GM23338 (cell line): ENCODE data around the gene PGGT1B. TPM values are rescaled to one million over a fixed set of nuclear protein-coding genes. Genes with fewer than 3 reads are reported as not detected.

ENCODE experiments used
- ATAC-seq: fragments of 200-7000 bp; cut with Tn5 transposase; 3 replicates; pipeline ENCODE4 v1.9.1; 2020
- DNase-seq: peaks from one replicate; pipeline ENCODE4 v3.0.0-alpha.2; 2015; ENCODE audit warnings: low spot score
- H2AFZ ChIP-seq: fragments of 200-600 bp; sonication (generic); 2 replicates; pipeline ENCODE4 v1.8.0; 2016; ENCODE audit warnings: antibody characterized with exemption, mild to moderate bottlenecking, moderate library complexity
- H3F3A ChIP-seq: fragments of 200-600 bp; sonication (generic); replicated peaks from 2 replicates; pipeline ENCODE4 v1.8.0; 2017; ENCODE audit warnings: antibody characterized with exemption, mixed run types, low read depth
- H3K27ac ChIP-seq: fragments of 200-600 bp; sonication (generic); 2 replicates; pipeline ENCODE4 v1.6.1; 2016; ENCODE audit warnings: low read depth
- H3K27me3 ChIP-seq: fragments of 200-600 bp; sonication (generic); 2 replicates; pipeline ENCODE4 v1.8.0; 2016; ENCODE audit warnings: mild to moderate bottlenecking, mixed run types, moderate library complexity; ENCODE audit not compliant: insufficient read depth
- H3K36me3 ChIP-seq: fragments of 200-600 bp; sonication (generic); 2 replicates; pipeline ENCODE4 v1.8.0; 2016; ENCODE audit warnings: mild to moderate bottlenecking; ENCODE audit not compliant: insufficient read depth
- H3K4me1 ChIP-seq: fragments of 200-600 bp; sonication (generic); 2 replicates; pipeline ENCODE4 v1.8.0; 2016; ENCODE audit warnings: mild to moderate bottlenecking, moderate library complexity; ENCODE audit not compliant: insufficient read depth
- H3K4me2 ChIP-seq: fragments of 200-600 bp; sonication (generic); 2 replicates; pipeline ENCODE4 v1.7.1; 2017; ENCODE audit warnings: mixed run types
- H3K4me3 ChIP-seq: fragments of 200-600 bp; sonication (generic); 2 replicates; pipeline ENCODE4 v1.6.1; 2016; ENCODE audit warnings: mixed run types
- H3K79me2 ChIP-seq: fragments of 200-600 bp; sonication (generic); replicated peaks from 2 replicates; pipeline ENCODE4 v1.8.0; 2017; ENCODE audit warnings: mild to moderate bottlenecking; ENCODE audit not compliant: insufficient read depth
- H3K9me2 ChIP-seq: fragments of 200-600 bp; sonication (generic); 2 replicates; pipeline ENCODE4 v1.8.0; 2017; ENCODE audit not compliant: insufficient read depth
- H4K20me1 ChIP-seq: fragments of 200-600 bp; sonication (generic); replicated peaks from 2 replicates; pipeline ENCODE4 v1.8.0; 2017; ENCODE audit warnings: mild to moderate bottlenecking; ENCODE audit not compliant: insufficient read depth
- H3K27ac Mint-ChIP-seq: 2 replicates; pipeline ENCODE4 v1.8.0; 2020; ENCODE audit warnings: inconsistent platforms, mild to moderate bottlenecking, moderate library complexity, mixed read lengths
- H3K27me3 Mint-ChIP-seq: 3 replicates; pipeline ENCODE4 v1.8.0; 2022; ENCODE audit warnings: low read depth, mild to moderate bottlenecking, moderate library complexity, mixed read lengths, inconsistent platforms; ENCODE audit not compliant: insufficient read depth, poor library complexity
- H3K36me3 Mint-ChIP-seq: 3 replicates; pipeline ENCODE4 v1.8.0; 2021; ENCODE audit warnings: low read depth, mild to moderate bottlenecking, inconsistent platforms, moderate library complexity, mixed read lengths
- H3K4me1 Mint-ChIP-seq: 3 replicates; pipeline ENCODE4 v1.8.0; 2020; ENCODE audit warnings: mild to moderate bottlenecking, inconsistent platforms, mixed read lengths
- H3K4me3 Mint-ChIP-seq: 3 replicates; pipeline ENCODE4 v1.8.0; 2021; ENCODE audit warnings: moderate library complexity, mild to moderate bottlenecking, inconsistent platforms, mixed read lengths
- H3K9me3 Mint-ChIP-seq: 3 replicates; pipeline ENCODE4 v1.8.0; 2020; ENCODE audit warnings: moderate library complexity, mild to moderate bottlenecking, inconsistent platforms, mixed read lengths
- CREB1 ChIP-seq: fragments of 250-450 bp; sonication (Bioruptor Pico); IDR thresholded peaks from 2 replicates; pipeline ENCODE4 v1.5.0; 2020; ENCODE audit warnings: low read depth, mild to moderate bottlenecking, moderate library complexity
- CTCF ChIP-seq, 2 experiments: fragments of 200-600 bp in 1 of 2; sonication (generic) in 1 of 2; conservative IDR thresholded peaks; 2 replicates each; pipeline versions ENCODE4 v1.5.1 to v1.6.1; 2016 to 2017; ENCODE audit warnings: antibody characterized with exemption in 2 of 2, low read depth in 2 of 2, mild to moderate bottlenecking in 2 of 2, moderate library complexity in 1 of 2
- ETS1 ChIP-seq: IDR thresholded peaks from 2 replicates; pipeline ENCODE4 v1.6.1; 2016; ENCODE audit warnings: antibody characterized with exemption
- EZH2 ChIP-seq: fragments of 200-600 bp; sonication (generic); IDR thresholded peaks from one replicate; pipeline ENCODE4 v1.8.0; 2017; ENCODE audit warnings: antibody characterized with exemption, mild to moderate bottlenecking, low read depth; ENCODE audit not compliant: unreplicated experiment
- EZH2phosphoT487 ChIP-seq: fragments of 200-600 bp; sonication (generic); IDR thresholded peaks from one replicate; pipeline ENCODE4 v1.8.1; 2018; ENCODE audit warnings: antibody characterized with exemption; ENCODE audit not compliant: unreplicated experiment
- JUNB ChIP-seq: IDR thresholded peaks from one replicate; pipeline ENCODE4 v1.6.1; 2016; ENCODE audit warnings: antibody characterized with exemption; ENCODE audit not compliant: unreplicated experiment
- NANOG ChIP-seq: IDR thresholded peaks from 2 replicates; pipeline ENCODE4 v1.6.1; 2016; ENCODE audit warnings: antibody characterized with exemption, borderline replicate concordance
- POLR2AphosphoS5 ChIP-seq: IDR thresholded peaks from 2 replicates; pipeline ENCODE4 v1.6.1; 2016; ENCODE audit warnings: antibody characterized with exemption, low read depth
- REST ChIP-seq: IDR thresholded peaks from one replicate; pipeline ENCODE4 v1.6.1; 2018; ENCODE audit warnings: antibody characterized with exemption; ENCODE audit not compliant: unreplicated experiment
- STAT1 ChIP-seq: IDR thresholded peaks from one replicate; pipeline ENCODE4 v1.6.1; 2016; ENCODE audit warnings: antibody characterized with exemption; ENCODE audit not compliant: unreplicated experiment
- ZNF114 ChIP-seq: fragments of 250-450 bp; sonication (Bioruptor Pico); IDR thresholded peaks from 2 replicates; pipeline ENCODE4 v1.5.0; 2020; ENCODE audit warnings: mild to moderate bottlenecking, moderate library complexity
- ZNF331 ChIP-seq: fragments of 250-450 bp; sonication (Bioruptor Pico); IDR thresholded peaks from 2 replicates; pipeline ENCODE4 v1.5.0; 2020; ENCODE audit warnings: low read depth, mild to moderate bottlenecking, moderate library complexity
- polyA plus RNA-seq: library from polyadenylated mRNA; unstranded; fragments of >200 nt; fragmentation: Nextera tagmentation; extraction: Ambion mirVana; gene quantifications from 2 replicates; pipeline ENCODE4 v1.2.1, GENCODE V29; 2016
- total RNA-seq: library from RNA; depleted of rRNA; stranded (reverse); fragments of >200 nt; shearing (Covaris generic); gene quantifications from 2 replicates; pipeline ENCODE4 v1.2.3, GENCODE V29; 2014
- TF ChIP-seq, protein P1 (sequence below): fragments of 250-450 bp; sonication (Bioruptor Pico); IDR thresholded peaks from 2 replicates; pipeline ENCODE4 v1.5.0; 2020; ENCODE audit warnings: mild to moderate bottlenecking, moderate library complexity

PGGT1B gene
- total and polyA plus RNA-seq, 2 experiments from 2014 or later = 8.6 to 12.9 TPM

- no peak overlapping the region for H3K4me2 ChIP-seq
- H3K36me3 ChIP-seq = peaks cover 3% of the 10 kb centered on the region; the same call in 1 of the 2 replicates
These were observed 96.9 kb downstream of the PGGT1B start for GRCh38 chr5:115165790-115166189.

More at GRCh38 chr5:115165790-115166189, 96.9 kb downstream of the PGGT1B start:
- Mint-ChIP-seq H3K27me3 (peaks cover 5% of the 10 kb centered on the region), H3K4me1 (peaks cover 8% of the 10 kb centered on the region), H3K27ac (no peak overlapping the region), H3K9me3 (peaks cover 46% of the 10 kb centered on the region), H3K36me3 (peaks cover 61% of the 10 kb centered on the region), H3K4me3 (no peak overlapping the region)
- Histone ChIP-seq H3K27me3 (peaks cover 14% of the 10 kb centered on the region), H2AFZ (no peak overlapping the region), H3K4me3 (no peak overlapping the region), H3K79me2 (peaks cover 21% of the 10 kb centered on the region), H3F3A (no peaks in the 10 kb centered on the region), H3K4me1 (peaks cover 7% of the 10 kb centered on the region), H4K20me1 (peaks cover 5% of the 10 kb centered on the region), H3K27ac (no peak overlapping the region), H3K9me2 (no peaks in the 10 kb centered on the region)
- TF ChIP-seq ZNF114 (CRISPR knock-in tag) (no peak), ZNF331 (CRISPR knock-in tag) (no peak), CTCF (conservative IDR thresholded peaks at IDR 0.05; ENCODE audit: low read depth in 2 of 2) (no peak), EZH2 (no peak), ETS1 (no peak), JUNB (no peak), REST (no peak), POLR2AphosphoS5 (no peak), EZH2phosphoT487 (no peak), STAT1 (no peak), CREB1 (CRISPR knock-in tag) (no peak), NANOG (no peak)
- TF ChIP-seq, protein P1, sequence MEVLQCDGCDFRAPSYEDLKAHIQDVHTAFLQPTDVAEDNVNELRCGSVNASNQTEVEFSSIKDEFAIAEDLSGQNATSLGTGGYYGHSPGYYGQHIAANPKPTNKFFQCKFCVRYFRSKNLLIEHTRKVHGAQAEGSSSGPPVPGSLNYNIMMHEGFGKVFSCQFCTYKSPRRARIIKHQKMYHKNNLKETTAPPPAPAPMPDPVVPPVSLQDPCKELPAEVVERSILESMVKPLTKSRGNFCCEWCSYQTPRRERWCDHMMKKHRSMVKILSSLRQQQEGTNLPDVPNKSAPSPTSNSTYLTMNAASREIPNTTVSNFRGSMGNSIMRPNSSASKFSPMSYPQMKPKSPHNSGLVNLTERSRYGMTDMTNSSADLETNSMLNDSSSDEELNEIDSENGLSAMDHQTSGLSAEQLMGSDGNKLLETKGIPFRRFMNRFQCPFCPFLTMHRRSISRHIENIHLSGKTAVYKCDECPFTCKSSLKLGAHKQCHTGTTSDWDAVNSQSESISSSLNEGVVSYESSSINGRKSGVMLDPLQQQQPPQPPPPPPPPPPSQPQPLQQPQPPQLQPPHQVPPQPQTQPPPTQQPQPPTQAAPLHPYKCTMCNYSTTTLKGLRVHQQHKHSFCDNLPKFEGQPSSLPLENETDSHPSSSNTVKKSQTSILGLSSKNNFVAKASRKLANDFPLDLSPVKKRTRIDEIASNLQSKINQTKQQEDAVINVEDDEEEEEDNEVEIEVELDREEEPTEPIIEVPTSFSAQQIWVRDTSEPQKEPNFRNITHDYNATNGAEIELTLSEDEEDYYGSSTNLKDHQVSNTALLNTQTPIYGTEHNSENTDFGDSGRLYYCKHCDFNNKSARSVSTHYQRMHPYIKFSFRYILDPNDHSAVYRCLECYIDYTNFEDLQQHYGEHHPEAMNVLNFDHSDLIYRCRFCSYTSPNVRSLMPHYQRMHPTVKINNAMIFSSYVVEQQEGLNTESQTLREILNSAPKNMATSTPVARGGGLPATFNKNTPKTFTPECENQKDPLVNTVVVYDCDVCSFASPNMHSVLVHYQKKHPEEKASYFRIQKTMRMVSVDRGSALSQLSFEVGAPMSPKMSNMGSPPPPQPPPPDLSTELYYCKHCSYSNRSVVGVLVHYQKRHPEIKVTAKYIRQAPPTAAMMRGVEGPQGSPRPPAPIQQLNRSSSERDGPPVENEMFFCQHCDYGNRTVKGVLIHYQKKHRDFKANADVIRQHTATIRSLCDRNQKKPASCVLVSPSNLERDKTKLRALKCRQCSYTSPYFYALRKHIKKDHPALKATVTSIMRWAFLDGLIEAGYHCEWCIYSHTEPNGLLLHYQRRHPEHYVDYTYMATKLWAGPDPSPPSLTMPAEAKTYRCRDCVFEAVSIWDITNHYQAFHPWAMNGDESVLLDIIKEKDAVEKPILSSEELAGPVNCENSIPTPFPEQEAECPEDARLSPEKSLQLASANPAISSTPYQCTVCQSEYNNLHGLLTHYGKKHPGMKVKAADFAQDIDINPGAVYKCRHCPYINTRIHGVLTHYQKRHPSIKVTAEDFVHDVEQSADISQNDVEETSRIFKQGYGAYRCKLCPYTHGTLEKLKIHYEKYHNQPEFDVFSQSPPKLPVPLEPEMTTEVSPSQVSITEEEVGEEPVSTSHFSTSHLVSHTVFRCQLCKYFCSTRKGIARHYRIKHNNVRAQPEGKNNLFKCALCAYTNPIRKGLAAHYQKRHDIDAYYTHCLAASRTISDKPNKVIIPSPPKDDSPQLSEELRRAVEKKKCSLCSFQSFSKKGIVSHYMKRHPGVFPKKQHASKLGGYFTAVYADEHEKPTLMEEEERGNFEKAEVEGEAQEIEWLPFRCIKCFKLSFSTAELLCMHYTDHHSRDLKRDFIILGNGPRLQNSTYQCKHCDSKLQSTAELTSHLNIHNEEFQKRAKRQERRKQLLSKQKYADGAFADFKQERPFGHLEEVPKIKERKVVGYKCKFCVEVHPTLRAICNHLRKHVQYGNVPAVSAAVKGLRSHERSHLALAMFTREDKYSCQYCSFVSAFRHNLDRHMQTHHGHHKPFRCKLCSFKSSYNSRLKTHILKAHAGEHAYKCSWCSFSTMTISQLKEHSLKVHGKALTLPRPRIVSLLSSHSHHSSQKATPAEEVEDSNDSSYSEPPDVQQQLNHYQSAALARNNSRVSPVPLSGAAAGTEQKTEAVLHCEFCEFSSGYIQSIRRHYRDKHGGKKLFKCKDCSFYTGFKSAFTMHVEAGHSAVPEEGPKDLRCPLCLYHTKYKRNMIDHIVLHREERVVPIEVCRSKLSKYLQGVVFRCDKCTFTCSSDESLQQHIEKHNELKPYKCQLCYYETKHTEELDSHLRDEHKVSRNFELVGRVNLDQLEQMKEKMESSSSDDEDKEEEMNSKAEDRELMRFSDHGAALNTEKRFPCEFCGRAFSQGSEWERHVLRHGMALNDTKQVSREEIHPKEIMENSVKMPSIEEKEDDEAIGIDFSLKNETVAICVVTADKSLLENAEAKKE (CRISPR knock-in tag) = no peak
- DNase-seq (no peak), ATAC-seq (no peak)
